GM08714 (cell line): ENCODE results near the gene APOBEC3B.
"Not testable (repeated sequence)": the region's sequence is repeated elsewhere in the genome, so short reads cannot be mapped to it uniquely, and the experiment has no call there.

Source experiments
- H3K4me3 ChIP-seq: fragments of 200-500 bp; sonication (Bioruptor generic); 2 replicates; pipeline ENCODE4 v1.5.1; 2014; ENCODE audit warnings: mild to moderate bottlenecking, low read length, inconsistent platforms
- ZNF274 ChIP-seq: IDR thresholded peaks from 2 replicates; pipeline ENCODE4 v1.6.1; 2012; ENCODE audit warnings: mild to moderate bottlenecking, low read depth, low read length

The APOBEC3B gene

GRCh38 chr22:38956551-38956950 is 25.6 kb upstream of the APOBEC3B start:
- no peak for TF ChIP-seq ZNF274
- no peak overlapping the region for H3K4me3 ChIP-seq

GRCh38 chr22:38957046-38957770 is 24.9 kb upstream of the APOBEC3B start, which contains the start of gene APOBEC3A:
Gene APOBEC3A (plus strand): TSS chr22:38957609. CDS start chr22:38957692, 83 bp downstream.
- no peak within 1 kb of the TSS for H3K4me3 ChIP-seq
- TF ChIP-seq ZNF274, result no peak

- TF ChIP-seq ZNF274, result no peak
- no peak overlapping the region for H3K4me3 ChIP-seq
Observed at GRCh38 chr22:38957808-38958650, 24.1 kb upstream of the APOBEC3B start.

- H3K4me3 ChIP-seq, result not testable (repeated sequence)
Observed at GRCh38 chr22:38958651-38958943, 23.6 kb upstream of the APOBEC3B start.

- no peak for TF ChIP-seq ZNF274
- no peak overlapping the region for H3K4me3 ChIP-seq
Observed at GRCh38 chr22:38959590-38959989, 22.6 kb upstream of the APOBEC3B start.

GRCh38 chr22:38960673-38961072 is 21.5 kb upstream of the APOBEC3B start:
- not testable (repeated sequence) for H3K4me3 ChIP-seq

- H3K4me3 ChIP-seq, result not testable (repeated sequence)
Observed at GRCh38 chr22:38963291-38963738, 18.8 kb upstream of the APOBEC3B start.

- H3K4me3 ChIP-seq, result no peak overlapping the region
- TF ChIP-seq ZNF274, result no peak
Observed at GRCh38 chr22:38963872-38964271, 18.3 kb upstream of the APOBEC3B start.

GRCh38 chr22:38964306-38964705 is 17.8 kb upstream of the APOBEC3B start:
- TF ChIP-seq ZNF274, result no peak

GRCh38 chr22:38964989-38965388 is 17.2 kb upstream of the APOBEC3B start:
- H3K4me3 ChIP-seq, result no peak overlapping the region
- no peak for TF ChIP-seq ZNF274

More at GRCh38 chr22:38964306-38964705, 17.8 kb upstream of the APOBEC3B start:
- H3K4me3 ChIP-seq, result no peak overlapping the region

GRCh38 chr22:38965614-38966379 is 16.4 kb upstream of the APOBEC3B start:
- no peak overlapping the region for H3K4me3 ChIP-seq
- no peak for TF ChIP-seq ZNF274

- H3K4me3 ChIP-seq, result no peak overlapping the region
- TF ChIP-seq ZNF274, result no peak
Observed at GRCh38 chr22:38966380-38966702, 15.8 kb upstream of the APOBEC3B start.

- H3K4me3 ChIP-seq, result no peak overlapping the region
- no peak for TF ChIP-seq ZNF274
Observed at GRCh38 chr22:38966942-38967341, 15.2 kb upstream of the APOBEC3B start.

GRCh38 chr22:38967451-38968450 is 14.4 kb upstream of the APOBEC3B start:
- TF ChIP-seq ZNF274, result no peak
- H3K4me3 ChIP-seq, result no peak overlapping the region
